BE2C (cell line): ENCODE measurements around the gene RAI14.

Experiments
- DNase-seq: peaks from one replicate; pipeline ENCODE4 v3.0.0-alpha.2; 2020
- H3K27me3 ChIP-seq: fragments of 250-450 bp; sonication (Bioruptor Pico); 2 replicates; pipeline ENCODE4 v1.5.1; 2020; ENCODE audit warnings: mild to moderate bottlenecking
- H3K36me3 ChIP-seq: fragments of 250-450 bp; sonication (Bioruptor Pico); 2 replicates; pipeline ENCODE4 v1.5.1; 2020; ENCODE audit warnings: mild to moderate bottlenecking
- H3K4me1 ChIP-seq: fragments of 250-450 bp; sonication (Bioruptor Pico); 2 replicates; pipeline ENCODE4 v1.5.1; 2020
- H3K4me3 ChIP-seq: 2 replicates; pipeline ENCODE4 v1.5.1; 2011; ENCODE audit warnings: low read depth, low read length
- H3K9me3 ChIP-seq: fragments of 250-450 bp; sonication (Bioruptor Pico); 2 replicates; pipeline ENCODE4 v1.5.1; 2020
- CTCF ChIP-seq: IDR thresholded peaks from 2 replicates; pipeline ENCODE4 v1.5.1; 2012; ENCODE audit warnings: mild to moderate bottlenecking, low read depth, low read length

The RAI14 gene

DNA sequence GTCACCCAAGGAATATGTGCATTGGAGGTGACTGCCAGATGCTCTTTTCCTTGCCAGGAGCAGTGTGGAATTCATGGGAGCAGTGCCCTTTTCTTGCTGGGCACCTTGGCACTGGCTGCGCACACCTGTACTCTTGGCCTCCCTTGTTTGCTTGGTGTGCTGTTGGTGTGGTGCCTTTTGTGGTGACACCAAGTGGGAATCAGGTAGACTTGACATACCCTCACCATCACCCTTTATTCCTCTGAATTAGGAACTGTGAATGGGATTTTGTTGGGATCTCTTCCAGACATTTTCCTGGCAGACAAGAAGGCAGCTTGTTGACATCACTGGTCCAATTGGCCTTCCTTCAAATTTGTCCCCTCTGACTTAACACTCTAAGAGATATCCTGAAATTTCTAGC lies 82.3 kb downstream of the RAI14 start:
- no peak for TF ChIP-seq CTCF
- Histone ChIP-seq H3K36me3 (no peaks in the 10 kb centered on the region), H3K9me3 (no peaks in the 10 kb centered on the region), H3K4me3 (no peak overlapping the region), H3K27me3 (no peaks in the 10 kb centered on the region), H3K4me1 (no peaks in the 10 kb centered on the region)
- no peak for DNase-seq

GRCh38 chr5:34740389-34740806 lies 84.3 kb downstream of the RAI14 start:
- no peaks in the 10 kb centered on the region for H3K4me1 ChIP-seq
- DNase-seq = no peak
- no peaks in the 10 kb centered on the region for H3K36me3 ChIP-seq
- no peak for TF ChIP-seq CTCF
- no peak overlapping the region for H3K4me3 ChIP-seq
- H3K9me3 ChIP-seq = no peaks in the 10 kb centered on the region
- H3K27me3 ChIP-seq = no peaks in the 10 kb centered on the region

GRCh38 chr5:34742061-34742460 lies 85.9 kb downstream of the RAI14 start:
- no peaks in the 10 kb centered on the region for H3K4me1 ChIP-seq

GRCh38 chr5:34743878-34744277 lies 87.8 kb downstream of the RAI14 start:
- no peak for DNase-seq
- Histone ChIP-seq H3K27me3 (no peaks in the 10 kb centered on the region), H3K36me3 (no peaks in the 10 kb centered on the region), H3K4me1 (no peaks in the 10 kb centered on the region), H3K4me3 (no peak overlapping the region), H3K9me3 (no peaks in the 10 kb centered on the region)
- TF ChIP-seq CTCF = no peak

More at GRCh38 chr5:34742061-34742460, 85.9 kb downstream of the RAI14 start:
- H3K36me3 ChIP-seq = no peaks in the 10 kb centered on the region
- TF ChIP-seq CTCF = no peak
- H3K9me3 ChIP-seq = no peaks in the 10 kb centered on the region
- no peak overlapping the region for H3K4me3 ChIP-seq
- no peak for DNase-seq
- H3K27me3 ChIP-seq = no peaks in the 10 kb centered on the region

DNA sequence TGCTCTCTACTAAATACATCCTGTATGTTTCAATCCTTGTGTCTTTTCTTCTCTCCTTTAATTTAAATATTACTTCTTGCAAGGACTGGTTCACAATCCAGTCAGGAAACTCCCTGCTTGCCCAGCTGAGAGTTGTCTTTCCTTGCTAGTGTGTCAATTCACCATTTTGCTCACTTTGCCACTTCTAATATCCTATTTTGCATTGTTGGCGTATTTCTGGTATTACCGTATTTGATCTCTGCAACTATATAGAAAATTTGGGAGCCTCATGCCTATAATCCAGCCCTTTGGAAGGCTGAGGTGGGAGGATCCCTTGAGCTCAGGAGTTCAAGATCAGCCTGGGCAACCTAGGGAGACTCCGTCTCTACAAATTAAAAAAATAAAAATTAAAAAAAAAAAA lies 92.3 kb downstream of the RAI14 start:
- H3K4me1 ChIP-seq = no peaks in the 10 kb centered on the region
- no peak for TF ChIP-seq CTCF
- no peak for DNase-seq
- H3K27me3 ChIP-seq = no peaks in the 10 kb centered on the region
- no peaks in the 10 kb centered on the region for H3K9me3 ChIP-seq
- H3K36me3 ChIP-seq = no peaks in the 10 kb centered on the region
- no peak overlapping the region for H3K4me3 ChIP-seq

- DNase-seq = no peak
- TF ChIP-seq CTCF = no peak
These were observed 93.3 kb downstream of the RAI14 start for GRCh38 chr5:34749431-34749873.

More at GRCh38 chr5:34749431-34749873, 93.3 kb downstream of the RAI14 start:
- no peaks in the 10 kb centered on the region for H3K27me3 ChIP-seq
- H3K4me1 ChIP-seq = no peaks in the 10 kb centered on the region
- H3K36me3 ChIP-seq = no peaks in the 10 kb centered on the region
- H3K9me3 ChIP-seq = no peaks in the 10 kb centered on the region
- no peak overlapping the region for H3K4me3 ChIP-seq
